Measurements from ENCODE around the gene PLPPR2.
"Not testable (repeated sequence)": the region's sequence is repeated elsewhere in the genome, so short reads cannot be mapped to it uniquely, and the experiment has no call there.

PLPPR2 gene, protein sequence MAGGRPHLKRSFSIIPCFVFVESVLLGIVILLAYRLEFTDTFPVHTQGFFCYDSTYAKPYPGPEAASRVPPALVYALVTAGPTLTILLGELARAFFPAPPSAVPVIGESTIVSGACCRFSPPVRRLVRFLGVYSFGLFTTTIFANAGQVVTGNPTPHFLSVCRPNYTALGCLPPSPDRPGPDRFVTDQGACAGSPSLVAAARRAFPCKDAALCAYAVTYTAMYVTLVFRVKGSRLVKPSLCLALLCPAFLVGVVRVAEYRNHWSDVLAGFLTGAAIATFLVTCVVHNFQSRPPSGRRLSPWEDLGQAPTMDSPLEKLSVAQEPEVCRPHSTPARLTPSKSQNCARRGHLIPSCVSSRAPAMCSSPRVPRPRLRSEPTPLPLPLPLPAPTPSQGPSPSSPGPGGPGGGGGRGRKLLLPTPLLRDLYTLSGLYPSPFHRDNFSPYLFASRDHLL

GRCh38 chr19:11355160-11356073 lies at the start of gene PLPPR2:
Gene PLPPR2 (plus strand): TSS chr19:11355432. CDS start chr19:11357674, 2,242 bp downstream.
- peak; percentile 90 for DNase-seq

GRCh38 chr19:11306337-11306736 lies 48.9 kb upstream of the PLPPR2 start:
- no peak for DNase-seq

DNA sequence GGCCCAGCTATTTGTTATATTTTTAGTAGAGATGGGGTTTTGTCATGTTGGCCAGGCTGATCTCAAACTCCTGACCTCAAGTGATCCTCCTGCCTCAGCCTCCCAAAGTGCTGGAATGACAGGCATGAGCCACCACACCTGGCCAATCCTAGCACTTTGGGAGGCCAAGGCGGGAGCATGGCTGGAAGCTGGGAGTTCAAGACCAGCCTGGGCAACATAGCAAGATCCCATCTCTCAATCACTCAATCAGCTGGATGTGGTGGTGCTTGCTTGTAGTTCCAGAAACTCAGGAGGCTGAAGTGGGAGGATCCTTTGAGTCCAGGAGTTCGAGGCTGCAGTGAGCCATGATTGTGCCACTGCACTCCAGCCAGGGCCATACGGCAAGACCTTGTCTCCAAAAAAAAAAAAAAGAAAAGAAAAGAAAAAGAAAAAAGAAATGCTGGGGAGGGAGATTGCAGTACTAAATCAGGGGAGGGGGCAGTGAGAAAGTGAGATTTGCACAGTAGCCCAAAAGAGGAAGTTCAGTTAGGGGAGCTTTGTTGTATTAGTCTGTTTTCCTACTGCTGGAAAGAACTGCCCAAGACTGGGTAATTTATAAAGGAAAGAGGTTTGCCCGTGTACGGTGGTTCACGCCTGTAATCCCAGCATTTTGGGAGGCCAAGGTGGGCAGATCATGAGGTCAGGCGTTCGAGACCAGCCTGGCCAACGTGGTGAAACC lies 34.8 kb upstream of the PLPPR2 start:
- not testable (repeated sequence) for DNase-seq

GRCh38 chr19:11321191-11322126 lies 33.8 kb upstream of the PLPPR2 start:
- no peak for DNase-seq

DNA sequence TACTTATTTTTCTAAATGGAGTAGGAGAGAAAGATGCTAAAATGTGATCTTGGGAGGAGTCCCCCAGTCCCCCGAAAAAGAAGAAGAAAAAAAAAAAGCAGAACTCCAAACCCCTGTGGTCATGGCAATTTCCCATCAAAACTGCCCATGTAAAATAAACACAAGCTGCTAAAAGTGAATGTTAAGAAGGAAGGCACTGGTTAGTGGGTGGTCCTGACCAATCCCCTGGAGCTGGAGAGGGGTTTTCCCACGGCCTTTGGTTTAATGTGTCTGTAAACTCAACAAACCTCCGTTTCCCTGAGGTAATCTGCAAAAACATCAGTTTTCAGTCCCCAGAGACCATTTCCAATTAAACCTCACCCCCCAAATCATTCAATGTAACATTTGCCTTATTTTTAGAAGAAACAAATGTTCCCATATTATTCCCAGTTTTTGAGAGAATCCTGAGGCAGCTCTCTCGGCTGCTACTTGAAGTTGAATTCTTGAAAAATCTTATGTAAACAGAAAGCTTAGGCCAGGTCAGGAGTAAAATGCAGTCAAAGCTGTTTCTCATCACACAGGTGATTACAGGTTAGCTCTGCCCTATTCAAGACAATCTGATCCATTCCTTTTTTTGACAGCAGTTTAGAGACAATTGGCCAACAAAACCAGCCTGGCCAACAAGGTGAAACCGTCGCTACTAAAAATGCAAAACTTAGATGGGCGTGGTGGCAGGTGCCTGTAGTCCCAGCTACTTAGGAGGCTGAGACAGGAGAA lies 32.8 kb upstream of the PLPPR2 start:
- DNase-seq: peak; percentile 36

GRCh38 chr19:11323601-11324078 lies 31.6 kb upstream of the PLPPR2 start:
- DNase-seq: no peak

- peak; percentile 82 for DNase-seq
Measured at GRCh38 chr19:11324079-11324661, 31.1 kb upstream of the PLPPR2 start.

DNA sequence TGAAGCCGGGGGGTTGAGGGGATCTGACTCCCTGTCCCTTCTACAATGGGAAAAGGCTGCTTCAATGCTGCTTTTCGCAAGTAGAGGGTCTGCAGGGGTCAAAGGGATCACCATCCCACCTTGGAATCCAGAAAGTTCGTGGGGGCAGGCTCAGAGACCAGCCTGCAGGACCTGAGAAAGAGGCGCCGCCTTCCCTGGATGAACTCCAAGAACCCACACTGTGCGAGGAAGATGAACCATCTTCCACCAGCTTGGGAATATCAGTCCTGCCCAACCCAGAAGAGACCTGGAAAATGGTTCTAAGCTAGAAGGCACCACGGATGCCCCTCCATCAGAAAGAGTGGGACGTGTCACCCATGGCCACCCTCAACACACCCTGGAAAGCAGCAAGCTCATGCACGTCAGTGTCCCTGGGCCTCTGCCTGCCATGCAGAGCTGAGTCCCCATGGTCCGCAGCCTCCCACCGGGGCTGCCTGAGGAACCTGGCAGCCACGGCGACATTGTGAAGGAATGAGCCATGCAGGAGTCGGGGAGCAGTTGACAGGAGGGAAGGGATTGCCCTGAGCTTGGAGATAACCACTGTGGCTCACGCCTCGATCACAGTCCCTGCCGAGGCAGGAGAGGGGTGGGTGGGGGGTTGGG lies 30.4 kb upstream of the PLPPR2 start:
- DNase-seq: no peak

- no peak for DNase-seq
Measured at GRCh38 chr19:11325544-11325943, 29.7 kb upstream of the PLPPR2 start.

GRCh38 chr19:11330127-11330526 lies 25.1 kb upstream of the PLPPR2 start:
- no peak for DNase-seq

GRCh38 chr19:11331502-11331901 lies 23.7 kb upstream of the PLPPR2 start:
- no peak for DNase-seq

- DNase-seq: no peak
Measured at GRCh38 chr19:11332822-11333221, 22.4 kb upstream of the PLPPR2 start.

DNA sequence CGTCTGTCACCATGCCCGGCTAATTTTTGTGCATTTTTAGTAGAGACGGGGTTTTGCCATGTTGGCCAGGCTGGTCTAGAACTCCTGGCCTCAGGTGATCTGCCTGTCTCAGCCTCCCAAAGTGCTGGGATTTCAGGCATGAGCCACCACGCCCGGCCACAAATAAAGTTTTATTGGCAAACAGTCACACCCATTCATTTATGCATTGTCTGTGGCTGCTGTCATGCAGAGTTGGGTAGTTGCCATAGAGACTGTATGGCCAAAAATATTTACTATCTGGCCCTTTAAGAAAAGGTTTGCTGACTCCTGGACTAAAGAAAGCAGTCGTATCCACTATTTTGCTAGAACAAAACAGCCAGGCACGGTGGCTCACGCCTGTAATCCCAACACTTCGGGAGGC lies 21.4 kb upstream of the PLPPR2 start:
- DNase-seq: not testable (repeated sequence)

DNA sequence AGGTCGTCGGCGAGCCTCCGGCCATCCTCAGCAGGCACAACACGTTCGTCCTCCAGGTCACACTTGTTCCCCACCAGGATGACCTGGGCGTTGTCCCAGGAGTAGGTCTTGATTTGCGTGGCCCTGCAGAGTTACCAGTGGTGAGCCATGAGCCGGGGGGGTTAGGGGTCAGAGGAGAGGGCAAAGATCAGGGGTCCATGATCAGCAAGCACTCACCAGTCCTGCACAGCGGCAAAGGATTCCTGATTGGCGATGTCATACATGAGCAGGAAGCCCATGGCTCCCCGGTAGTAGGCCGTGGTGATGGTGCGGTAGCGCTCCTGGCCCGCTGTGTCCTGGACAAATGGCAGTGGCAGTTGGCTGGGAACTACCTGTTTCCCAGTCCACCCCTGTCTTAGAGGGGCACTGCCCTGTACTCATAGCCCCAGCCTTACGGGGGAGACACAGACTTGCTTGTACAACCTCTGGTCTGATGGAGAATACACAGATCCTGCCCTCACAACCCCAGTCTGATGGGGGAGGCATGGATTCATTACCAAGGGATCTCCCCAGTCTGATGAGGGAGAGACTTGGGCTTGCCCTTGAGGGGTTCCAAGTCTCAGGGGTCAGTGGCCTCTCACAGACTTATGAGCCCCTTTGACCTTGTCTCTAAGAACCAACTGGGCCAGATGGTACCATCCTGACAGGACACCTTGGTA lies 19.6 kb upstream of the PLPPR2 start:
- no peak for DNase-seq

DNA sequence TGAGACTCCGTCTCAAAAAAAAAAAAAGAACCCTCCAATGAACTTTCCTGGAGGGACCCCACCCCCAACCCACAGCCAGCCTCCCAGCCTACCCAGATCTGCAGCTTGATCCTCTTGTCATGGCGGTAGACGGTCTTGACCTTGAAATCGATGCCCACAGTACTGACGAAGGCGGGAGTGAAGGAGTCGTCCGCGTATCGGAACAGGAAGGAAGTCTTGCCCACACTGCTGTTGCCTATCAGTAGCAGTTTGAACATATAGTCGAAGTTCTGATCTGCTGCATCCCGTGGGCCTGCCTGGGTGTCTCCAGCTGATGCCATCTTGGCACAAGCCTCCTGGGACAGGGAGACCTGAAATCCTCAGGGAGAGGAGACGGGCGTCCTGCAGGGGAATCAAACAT lies 18.2 kb upstream of the PLPPR2 start:
- no peak for DNase-seq

DNA sequence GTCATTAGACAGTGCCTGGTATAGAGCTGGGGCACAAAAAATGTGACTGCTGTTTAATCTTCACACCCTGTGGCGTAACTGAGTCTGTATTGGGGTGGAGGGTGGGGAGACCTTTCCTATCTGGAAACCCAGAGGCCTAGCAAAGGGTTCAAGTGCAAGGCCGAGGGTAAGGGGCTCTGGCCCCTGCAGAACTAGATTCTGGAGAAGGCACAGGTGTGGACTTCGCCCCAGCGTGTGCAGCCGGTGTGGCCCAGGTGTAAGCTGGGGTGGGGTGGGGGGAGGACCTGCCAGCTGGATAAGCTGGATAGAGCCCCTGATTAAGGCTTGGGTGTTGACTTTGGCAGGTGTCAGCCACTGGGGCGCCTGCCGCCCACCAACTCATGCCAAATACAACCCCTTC lies 17.1 kb upstream of the PLPPR2 start:
- DNase-seq: no peak

- DNase-seq: no peak
Measured at GRCh38 chr19:11338569-11339253, 16.5 kb upstream of the PLPPR2 start.

DNA sequence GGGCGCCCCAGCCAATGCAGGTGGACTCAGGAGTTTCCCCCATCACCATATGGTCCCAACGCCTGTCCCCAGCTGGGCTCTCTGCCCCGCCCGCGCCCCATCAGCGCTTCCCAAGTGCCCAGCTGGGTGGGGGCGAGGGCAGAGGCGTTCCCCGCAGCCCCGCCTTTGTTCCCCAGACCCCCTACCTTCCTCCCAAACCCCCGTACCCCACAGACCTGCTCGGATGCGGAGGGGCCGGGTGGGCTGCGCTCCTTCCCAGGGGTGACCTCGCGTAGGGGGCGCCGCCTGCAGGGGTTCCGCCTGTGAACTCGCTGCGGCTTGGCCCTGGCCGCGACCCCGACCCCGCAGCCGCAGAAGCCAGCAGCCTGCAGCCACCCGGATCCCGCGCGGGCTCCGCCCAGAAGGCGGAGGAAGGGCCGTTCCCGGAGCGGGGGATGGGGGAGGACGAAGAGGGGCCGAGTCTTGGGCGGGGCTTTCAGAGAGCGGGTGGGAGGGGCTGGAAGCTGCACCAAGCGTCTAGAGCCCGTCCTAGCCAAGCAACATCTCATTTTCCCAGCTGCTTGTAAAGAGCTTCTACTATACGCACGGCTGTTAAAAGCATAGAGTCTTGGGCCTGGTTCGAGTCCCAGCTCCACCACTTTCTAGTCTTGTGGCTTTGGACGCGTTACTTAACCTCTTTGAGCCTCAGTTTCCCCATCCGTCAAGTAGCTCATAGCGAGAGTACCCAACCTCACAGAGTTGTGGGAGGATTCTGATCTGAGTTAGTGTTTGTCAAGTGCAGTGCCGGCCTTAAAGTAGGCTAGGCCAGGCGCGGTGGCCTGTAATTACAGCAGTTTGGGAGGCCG lies 15.8 kb upstream of the PLPPR2 start, which contains the start of gene RAB3D:
Gene RAB3D, minus strand, starts transcription at position 404 of the 845 bp plus-strand sequence. CDS start 2,258 bp downstream, outside the sequence.
- DNase-seq: peak; percentile 85
